ENCODE measurements around the gene NUMA1. TPM values are rescaled to one million over a fixed set of nuclear protein-coding genes. Genes with fewer than 3 reads are reported as not detected.

The NUMA1 gene
- total RNA-seq, 1 donor from 2014 or later, result 112 TPM

- Mint-ChIP-seq H3K4me3 (ENCODE audit: unreplicated experiment) (peak overlapping the region; percentile 94), H3K4me1 (ENCODE audit: low read depth) (peaks cover 23% of the 10 kb centered on the region), H3K27me3 (ENCODE audit: low read depth) (no peaks in the 10 kb centered on the region), H3K36me3 (ENCODE audit: low read depth) (peaks cover 7% of the 10 kb centered on the region), H3K9me3 (ENCODE audit: low read depth) (no peaks in the 10 kb centered on the region), H3K27ac (ENCODE audit: unreplicated experiment) (peak overlapping the region; percentile 100)
- TF ChIP-seq CTCF (IDR thresholded peaks at IDR 0.05), result no peak
- DNase-seq (ENCODE audit: low spot score), result no peak
These were observed 31.2 kb upstream of the NUMA1 start for GRCh38 chr11:72111300-72112142.

- Mint-ChIP-seq H3K36me3 (ENCODE audit: low read depth) (peaks cover 5% of the 10 kb centered on the region), H3K4me1 (ENCODE audit: low read depth) (peaks cover 30% of the 10 kb centered on the region), H3K27me3 (ENCODE audit: low read depth) (no peaks in the 10 kb centered on the region), H3K9me3 (ENCODE audit: low read depth) (no peaks in the 10 kb centered on the region), H3K27ac (ENCODE audit: unreplicated experiment) (no peak within 1 kb of the TSS), H3K4me3 (ENCODE audit: unreplicated experiment) (no peak within 1 kb of the TSS)
- TF ChIP-seq CTCF (IDR thresholded peaks at IDR 0.05), result no peak
- no peak for DNase-seq (ENCODE audit: low spot score)
These were observed 25.5 kb upstream of the NUMA1 start, which contains the start of gene TOMT for GRCh38 chr11:72105888-72106287. Gene TOMT (plus strand): TSS chr11:72105924. CDS start chr11:72105952, 28 bp downstream.

GRCh38 chr11:72103754-72104167 is 23.4 kb upstream of the NUMA1 start:
- Mint-ChIP-seq H3K9me3 (ENCODE audit: low read depth) (no peaks in the 10 kb centered on the region), H3K4me1 (ENCODE audit: low read depth) (peaks cover 37% of the 10 kb centered on the region), H3K27me3 (ENCODE audit: low read depth) (no peaks in the 10 kb centered on the region), H3K36me3 (ENCODE audit: low read depth) (peaks cover 2% of the 10 kb centered on the region), H3K4me3 (ENCODE audit: unreplicated experiment) (peak overlapping the region; percentile 86), H3K27ac (ENCODE audit: unreplicated experiment) (peak overlapping the region; percentile 95)
- DNase-seq (ENCODE audit: low spot score), result no peak
- TF ChIP-seq CTCF (IDR thresholded peaks at IDR 0.05), result peak; percentile 47

- Mint-ChIP-seq H3K27ac (ENCODE audit: unreplicated experiment) (peak within 1 kb of the TSS; percentile 95), H3K27me3 (ENCODE audit: low read depth) (no peaks in the 10 kb centered on the region), H3K36me3 (ENCODE audit: low read depth) (peaks cover 3% of the 10 kb centered on the region), H3K9me3 (ENCODE audit: low read depth) (no peaks in the 10 kb centered on the region), H3K4me3 (ENCODE audit: unreplicated experiment) (peak within 1 kb of the TSS; percentile 86), H3K4me1 (ENCODE audit: low read depth) (peaks cover 37% of the 10 kb centered on the region)
- peak; percentile 99 for DNase-seq (ENCODE audit: low spot score)
- TF ChIP-seq CTCF (IDR thresholded peaks at IDR 0.05), result peak; percentile 74
These were observed 22.8 kb upstream of the NUMA1 start, which contains the start of gene LAMTOR1 for GRCh38 chr11:72102946-72103753. Gene LAMTOR1 (minus strand): TSS chr11:72103297. CDS start chr11:72103224, 73 bp downstream.

- no peak for TF ChIP-seq CTCF (IDR thresholded peaks at IDR 0.05)
- H3K4me3 Mint-ChIP-seq (ENCODE audit: unreplicated experiment), result peak overlapping the region; percentile 86
- peaks cover 8% of the 10 kb centered on the region for H3K36me3 Mint-ChIP-seq (ENCODE audit: low read depth)
- no peaks in the 10 kb centered on the region for H3K9me3 Mint-ChIP-seq (ENCODE audit: low read depth)
- H3K27me3 Mint-ChIP-seq (ENCODE audit: low read depth), result no peaks in the 10 kb centered on the region
- DNase-seq (ENCODE audit: low spot score), result no peak
- peak overlapping the region; percentile 95 for H3K27ac Mint-ChIP-seq (ENCODE audit: unreplicated experiment)
- peaks cover 37% of the 10 kb centered on the region for H3K4me1 Mint-ChIP-seq (ENCODE audit: low read depth)
These were observed 22.2 kb upstream of the NUMA1 start for GRCh38 chr11:72102631-72102945.
